H1 (cell line): ENCODE data around the gene NAXE. TPM values are rescaled to one million over a fixed set of nuclear protein-coding genes. Genes with fewer than 3 reads are reported as not detected.

Source experiments
- CTCF ChIA-PET: fragments of 300-600 bp; sonication (Branson Sonifier 250); formaldehyde crosslinking; loops from one replicate; lab custom pipeline; 2021; ENCODE audit not compliant: partially characterized antibody; lab: Charles Lee
- POLR2A ChIA-PET: fragments of 300-600 bp; sonication (Branson Sonifier 250); formaldehyde crosslinking; loops from one replicate; lab custom pipeline; 2021; ENCODE audit warnings: inconsistent platforms; ENCODE audit not compliant: partially characterized antibody; lab: Charles Lee
- DNase-seq, 2 experiments: peaks; one replicate each; pipeline versions ENCODE4 v3.0.0 to v3.0.0-alpha.2; 2010 to 2022; ENCODE audit warnings: low spot score in 2 of 2, low read depth in 1 of 2, mixed read lengths in 1 of 2
- FAIRE-seq: peaks from 2 replicates; lab custom pipeline; 2011; peaks lifted over from hg19 to GRCh38; lab: Jason Lieb, UNC
- H2AFZ ChIP-seq: 2 replicates; pipeline ENCODE4 v1.8.1; 2012; ENCODE audit warnings: low read length, inconsistent platforms
- H2AK5ac ChIP-seq: 2 replicates; pipeline ENCODE4 v1.6.1; 2013; ENCODE audit warnings: low read depth, low read length
- H2BK120ac ChIP-seq: replicated peaks from 2 replicates; pipeline ENCODE3; 2013; ENCODE audit warnings: low read depth, low read length, inconsistent platforms
- H2BK12ac ChIP-seq: 2 replicates; pipeline ENCODE4 v1.6.1; 2013; ENCODE audit warnings: low read depth, low read length
- H2BK15ac ChIP-seq: 2 replicates; pipeline ENCODE4 v1.6.1; 2013; ENCODE audit warnings: low read length
- H2BK20ac ChIP-seq: 2 replicates; pipeline ENCODE4 v1.6.1; 2013; ENCODE audit warnings: low read length
- H2BK5ac ChIP-seq: 2 replicates; pipeline ENCODE4 v1.6.1; 2013; ENCODE audit warnings: low read depth, low read length
- H3K14ac ChIP-seq: 2 replicates; pipeline ENCODE4 v1.6.1; 2013; ENCODE audit warnings: inconsistent platforms; ENCODE audit not compliant: insufficient read length
- H3K18ac ChIP-seq: 2 replicates; pipeline ENCODE4 v1.6.1; 2013; ENCODE audit warnings: low read length; ENCODE audit errors: extremely low read depth
- H3K23ac ChIP-seq: 2 replicates; pipeline ENCODE4 v1.6.1; 2013; ENCODE audit warnings: inconsistent platforms; ENCODE audit not compliant: insufficient read length
- H3K23me2 ChIP-seq: 2 replicates; pipeline ENCODE4 v1.6.1; 2013; ENCODE audit warnings: low read depth, low read length
- H3K27ac ChIP-seq: 2 replicates; pipeline ENCODE4 v1.6.1; 2011; ENCODE audit warnings: low read depth, low read length, inconsistent platforms
- H3K27me3 ChIP-seq, 4 experiments: replicated peaks in 1 of 4; 1 replicate in 1 of 4; 2 replicates in 3 of 4; pipeline versions ENCODE4 v1.6.1 to v1.8.1; 2011 to 2013; ENCODE audit warnings: low read length in 3 of 4, mild to moderate bottlenecking in 3 of 4, inconsistent platforms in 2 of 4, mixed read lengths in 2 of 4, moderate library complexity in 1 of 4; ENCODE audit not compliant: control insufficient read depth in 3 of 4, insufficient read depth in 3 of 4; ENCODE audit errors: extremely low read depth in 1 of 4
- H3K36me3 ChIP-seq, 4 experiments: 2 replicates each; pipeline versions ENCODE4 v1.6.1 to v1.8.1; 2011 to 2013; ENCODE audit warnings: mild to moderate bottlenecking in 4 of 4, low read length in 3 of 4, moderate library complexity in 2 of 4, control low read depth in 1 of 4, inconsistent platforms in 1 of 4; ENCODE audit not compliant: insufficient read depth in 4 of 4, control insufficient read depth in 2 of 4
- H3K4ac ChIP-seq: replicated peaks from 2 replicates; pipeline ENCODE3; 2013; ENCODE audit warnings: low read length, low read depth, mixed read lengths, inconsistent platforms; ENCODE audit not compliant: insufficient read length
- H3K4me1 ChIP-seq, 4 experiments: replicated peaks in 1 of 4; 1 replicate in 1 of 4; 2 replicates in 3 of 4; pipeline versions ENCODE4 v1.6.1 to v1.8.1; 2011 to 2013; ENCODE audit warnings: low read length in 3 of 4, inconsistent platforms in 2 of 4, mixed read lengths in 1 of 4; ENCODE audit not compliant: insufficient read depth in 4 of 4, control insufficient read depth in 3 of 4
- H3K4me2 ChIP-seq, 2 experiments: 2 replicates each; pipeline versions ENCODE4 v1.6.1 to v1.8.1; 2011 to 2013; ENCODE audit warnings: low read depth in 2 of 2, low read length in 2 of 2, control low read depth in 1 of 2, inconsistent platforms in 1 of 2, mild to moderate bottlenecking in 1 of 2; ENCODE audit not compliant: insufficient read depth in 1 of 2
- H3K4me3 ChIP-seq, 4 experiments: fragments of 200-600, 300-600 bp in 1 of 4; sonication (generic), shearing (Covaris generic), sonication (Bioruptor Twin) in 1 of 4; 2 replicates each; pipeline versions ENCODE4 v1.5.1 to v1.8.1; 2011 to 2016; ENCODE audit warnings: low read length in 4 of 4, low read depth in 3 of 4, control low read depth in 2 of 4, inconsistent platforms in 2 of 4, mild to moderate bottlenecking in 2 of 4, mixed read lengths in 1 of 4, moderate library complexity in 1 of 4; ENCODE audit not compliant: insufficient read depth in 2 of 4; ENCODE audit errors: extremely low read depth in 1 of 4
- H3K56ac ChIP-seq: replicated peaks from 2 replicates; pipeline ENCODE3; 2013; ENCODE audit warnings: low read depth, mild to moderate bottlenecking, mixed read lengths, low read length, inconsistent platforms; ENCODE audit not compliant: insufficient read length
- H3K79me1 ChIP-seq: 2 replicates; pipeline ENCODE4 v1.6.1; 2013; ENCODE audit warnings: low read depth, low read length, control low read depth
- H3K79me2 ChIP-seq, 2 experiments: 2 replicates each; pipeline versions ENCODE4 v1.6.1 to v1.8.1; 2012 to 2013; ENCODE audit warnings: low read length in 2 of 2, mild to moderate bottlenecking in 2 of 2, inconsistent platforms in 1 of 2; ENCODE audit not compliant: insufficient read depth in 2 of 2, control insufficient read depth in 1 of 2
- H3K9ac ChIP-seq, 4 experiments: replicated peaks in 1 of 4; 1 replicate in 1 of 4; 2 replicates in 3 of 4; pipeline versions ENCODE4 v1.6.1 to v1.8.1; 2011 to 2013; ENCODE audit warnings: low read depth in 3 of 4, low read length in 3 of 4, control low read depth in 2 of 4, mild to moderate bottlenecking in 2 of 4, moderate library complexity in 2 of 4, inconsistent platforms in 1 of 4; ENCODE audit errors: extremely low read depth in 1 of 4
- H3K9me3 ChIP-seq, 2 experiments: 2 replicates each; pipeline versions ENCODE4 v1.6.1 to v1.8.1; 2012 to 2013; ENCODE audit warnings: mild to moderate bottlenecking in 2 of 2, moderate library complexity in 2 of 2, control low read depth in 1 of 2, inconsistent platforms in 1 of 2, low read depth in 1 of 2, low read length in 1 of 2, mixed read lengths in 1 of 2; ENCODE audit not compliant: insufficient read depth in 2 of 2
- H4K20me1 ChIP-seq, 2 experiments: replicated peaks in 1 of 2; 2 replicates each; pipeline versions ENCODE3 to v1.8.1; 2011 to 2013; ENCODE audit warnings: inconsistent platforms in 2 of 2, low read length in 2 of 2, mild to moderate bottlenecking in 1 of 2; ENCODE audit not compliant: insufficient read depth in 2 of 2, control insufficient read depth in 1 of 2
- H4K5ac ChIP-seq: 2 replicates; pipeline ENCODE4 v1.6.1; 2013; ENCODE audit warnings: low read length, low read depth, mixed read lengths, inconsistent platforms; ENCODE audit not compliant: insufficient read length
- H4K8ac ChIP-seq: 2 replicates; pipeline ENCODE4 v1.8.0; 2013; ENCODE audit warnings: mild to moderate bottlenecking, moderate library complexity, low read length, inconsistent platforms; ENCODE audit not compliant: insufficient read depth; ENCODE audit errors: extremely low read depth
- H4K91ac ChIP-seq: replicated peaks from 2 replicates; pipeline ENCODE3; 2013; ENCODE audit warnings: low read length, mixed read lengths, inconsistent platforms; ENCODE audit not compliant: insufficient read length
- POLR2AphosphoS5 ChIP-seq: IDR thresholded peaks from 2 replicates; pipeline ENCODE4 v1.6.1; 2011; ENCODE audit warnings: low read depth, low read length
- WGBS, 2 experiments: shearing (Covaris generic) in 1 of 2; methylation state at CpG; one replicate each; pipeline versions ENCODE4 v1.1.6 to v1.1.7; 2013 to 2015; ENCODE audit warnings: low lambda C conversion rate in 2 of 2, mixed read lengths in 2 of 2, inconsistent platforms in 1 of 2, low coverage in 1 of 2, missing lambda C conversion rate in 1 of 2; ENCODE audit not compliant: insufficient replicate concordance in 2 of 2, insufficient coverage in 1 of 2, insufficient read length in 1 of 2; ENCODE audit errors: extremely low coverage in 1 of 2, missing lambda C conversion rate in 1 of 2; 5-methylcytosine and 5-hydroxymethylcytosine counted together
- polyA plus RNA-seq, 7 experiments: library from polyadenylated mRNA; depleted of rRNA in 3 of 7; stranded (reverse) in 5 of 7; unstranded in 2 of 7; fragments of >200 nt in 5 of 7; fragments of 200-250 nt in 2 of 7; gene quantifications; 1 replicate in 5 of 7; 2 replicates in 1 of 7; 4 replicates in 1 of 7; pipeline versions ENCODE4 v1.2.1 to v1.2.3, GENCODE V29; 2011 to 2013; ENCODE audit warnings: missing spikeins in 2 of 7, mixed read lengths in 2 of 7
- total RNA-seq: library from RNA; stranded (reverse); fragmentation: NEBNext Ultra II Directional; extraction: Animal tissue kit (Norgen Biotek cat#: 25700); gene quantifications from 2 replicates; pipeline ENCODE4 v1.2.1, GENCODE V29; 2021

NAXE gene
- total and polyA plus RNA-seq, 2 of the 8 experiments (the other 6 are each of a cell fraction or from before 2014, with no cell fraction given): 73.1 to 74.3 TPM

DNA sequence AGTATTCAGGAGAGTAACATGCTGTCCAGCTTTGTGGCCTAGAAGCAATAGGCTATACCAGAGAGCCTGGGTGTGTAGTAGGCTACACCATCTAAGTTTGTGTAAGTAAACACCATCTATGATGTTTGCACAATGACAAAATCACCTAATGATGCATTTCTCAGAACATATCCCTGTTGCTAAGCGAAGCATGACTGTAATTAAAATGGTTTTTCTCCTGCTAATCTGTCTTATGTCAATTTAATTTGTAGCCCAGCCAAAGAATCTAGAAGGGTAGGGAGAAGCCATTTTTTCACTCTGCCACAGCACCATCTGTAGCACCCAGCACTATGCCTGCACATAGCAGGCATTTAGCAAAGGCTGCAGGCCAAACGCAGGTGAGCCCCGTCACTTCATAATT is 14.0 kb upstream of the NAXE start:
- Histone ChIP-seq H4K8ac (no peak overlapping the region), H3K9ac (no peak overlapping the region), H2BK20ac (no peak overlapping the region), H3K79me2 (no peaks in the 10 kb centered on the region), H4K91ac (no peak overlapping the region), H3K18ac (no peak overlapping the region), H3K27me3 (no peaks in the 10 kb centered on the region), H2BK15ac (no peak overlapping the region), H3K23me2 (no peaks in the 10 kb centered on the region; the same call in 1 of the 2 replicates), H2BK120ac (no peak overlapping the region), H3K9me3 (no peaks in the 10 kb centered on the region), H3K4me3 (no peak overlapping the region), H3K23ac (no peak overlapping the region), H3K56ac (no peak overlapping the region), H3K14ac (no peak overlapping the region), H3K79me1 (no peaks in the 10 kb centered on the region), H2AK5ac (no peak overlapping the region), H4K5ac (no peak overlapping the region), H3K4me1 (no peaks in the 10 kb centered on the region; a peak in 1 of 7 replicates), H3K4me2 (no peak overlapping the region), H3K36me3 (no peaks in the 10 kb centered on the region), H3K27ac (no peak overlapping the region), H2BK12ac (no peak overlapping the region), H2BK5ac (no peak overlapping the region), H4K20me1 (no peaks in the 10 kb centered on the region), H2AFZ (no peak overlapping the region), H3K4ac (no peak overlapping the region)
- DNase-seq: no peak
- CTCF ChIA-PET: interaction anchor here (0.8 to 1.1 kb wide), 4 partner anchors 14 to 192 kb away, joined by 3 to 5 read pairs (median 3); no protein-coding TSS in a partner anchor
- POLR2A ChIA-PET: interaction anchor here (1.2 to 2.7 kb wide), 2 partner anchors 15 to 120 kb away, joined by 3 to 16 read pairs; partner anchors contain the start of gene NAXE
- FAIRE-seq: no peak
- 95% methylated on average over 3 of the region's 3 CpGs; no CpG with 5 or more reads in 1 of the 2 experiments for WGBS, 2 experiments
- TF ChIP-seq POLR2AphosphoS5: no peak
